GM23338 (cell line): ENCODE results near the gene SCTR. TPM values are rescaled to one million over a fixed set of nuclear protein-coding genes. Genes with fewer than 3 reads are reported as not detected.

ENCODE experiments used
- ATAC-seq: fragments of 200-7000 bp; cut with Tn5 transposase; 3 replicates; pipeline ENCODE4 v1.9.1; 2020
- DNase-seq: peaks from one replicate; pipeline ENCODE4 v3.0.0-alpha.2; 2015; ENCODE audit warnings: low spot score
- H2AFZ ChIP-seq: fragments of 200-600 bp; sonication (generic); 2 replicates; pipeline ENCODE4 v1.8.0; 2016; ENCODE audit warnings: antibody characterized with exemption, mild to moderate bottlenecking, moderate library complexity
- H3F3A ChIP-seq: fragments of 200-600 bp; sonication (generic); replicated peaks from 2 replicates; pipeline ENCODE4 v1.8.0; 2017; ENCODE audit warnings: antibody characterized with exemption, mixed run types, low read depth
- H3K27ac ChIP-seq: fragments of 200-600 bp; sonication (generic); 2 replicates; pipeline ENCODE4 v1.6.1; 2016; ENCODE audit warnings: low read depth
- H3K27me3 ChIP-seq: fragments of 200-600 bp; sonication (generic); 2 replicates; pipeline ENCODE4 v1.8.0; 2016; ENCODE audit warnings: mild to moderate bottlenecking, mixed run types, moderate library complexity; ENCODE audit not compliant: insufficient read depth
- H3K36me3 ChIP-seq: fragments of 200-600 bp; sonication (generic); 2 replicates; pipeline ENCODE4 v1.8.0; 2016; ENCODE audit warnings: mild to moderate bottlenecking; ENCODE audit not compliant: insufficient read depth
- H3K4me1 ChIP-seq: fragments of 200-600 bp; sonication (generic); 2 replicates; pipeline ENCODE4 v1.8.0; 2016; ENCODE audit warnings: mild to moderate bottlenecking, moderate library complexity; ENCODE audit not compliant: insufficient read depth
- H3K4me2 ChIP-seq: fragments of 200-600 bp; sonication (generic); 2 replicates; pipeline ENCODE4 v1.7.1; 2017; ENCODE audit warnings: mixed run types
- H3K4me3 ChIP-seq: fragments of 200-600 bp; sonication (generic); 2 replicates; pipeline ENCODE4 v1.6.1; 2016; ENCODE audit warnings: mixed run types
- H3K79me2 ChIP-seq: fragments of 200-600 bp; sonication (generic); replicated peaks from 2 replicates; pipeline ENCODE4 v1.8.0; 2017; ENCODE audit warnings: mild to moderate bottlenecking; ENCODE audit not compliant: insufficient read depth
- H3K9me2 ChIP-seq: fragments of 200-600 bp; sonication (generic); 2 replicates; pipeline ENCODE4 v1.8.0; 2017; ENCODE audit not compliant: insufficient read depth
- H4K20me1 ChIP-seq: fragments of 200-600 bp; sonication (generic); replicated peaks from 2 replicates; pipeline ENCODE4 v1.8.0; 2017; ENCODE audit warnings: mild to moderate bottlenecking; ENCODE audit not compliant: insufficient read depth
- H3K27ac Mint-ChIP-seq: 2 replicates; pipeline ENCODE4 v1.8.0; 2020; ENCODE audit warnings: inconsistent platforms, mild to moderate bottlenecking, moderate library complexity, mixed read lengths
- H3K27me3 Mint-ChIP-seq: 3 replicates; pipeline ENCODE4 v1.8.0; 2022; ENCODE audit warnings: low read depth, mild to moderate bottlenecking, moderate library complexity, mixed read lengths, inconsistent platforms; ENCODE audit not compliant: insufficient read depth, poor library complexity
- H3K36me3 Mint-ChIP-seq: 3 replicates; pipeline ENCODE4 v1.8.0; 2021; ENCODE audit warnings: low read depth, mild to moderate bottlenecking, inconsistent platforms, moderate library complexity, mixed read lengths
- H3K4me1 Mint-ChIP-seq: 3 replicates; pipeline ENCODE4 v1.8.0; 2020; ENCODE audit warnings: mild to moderate bottlenecking, inconsistent platforms, mixed read lengths
- H3K4me3 Mint-ChIP-seq: 3 replicates; pipeline ENCODE4 v1.8.0; 2021; ENCODE audit warnings: moderate library complexity, mild to moderate bottlenecking, inconsistent platforms, mixed read lengths
- H3K9me3 Mint-ChIP-seq: 3 replicates; pipeline ENCODE4 v1.8.0; 2020; ENCODE audit warnings: moderate library complexity, mild to moderate bottlenecking, inconsistent platforms, mixed read lengths
- CTCF ChIP-seq, 2 experiments: fragments of 200-600 bp in 1 of 2; sonication (generic) in 1 of 2; conservative IDR thresholded peaks; 2 replicates each; pipeline versions ENCODE4 v1.5.1 to v1.6.1; 2016 to 2017; ENCODE audit warnings: antibody characterized with exemption in 2 of 2, low read depth in 2 of 2, mild to moderate bottlenecking in 2 of 2, moderate library complexity in 1 of 2
- ETS1 ChIP-seq: IDR thresholded peaks from 2 replicates; pipeline ENCODE4 v1.6.1; 2016; ENCODE audit warnings: antibody characterized with exemption
- EZH2phosphoT487 ChIP-seq: fragments of 200-600 bp; sonication (generic); IDR thresholded peaks from one replicate; pipeline ENCODE4 v1.8.1; 2018; ENCODE audit warnings: antibody characterized with exemption; ENCODE audit not compliant: unreplicated experiment
- JUNB ChIP-seq: IDR thresholded peaks from one replicate; pipeline ENCODE4 v1.6.1; 2016; ENCODE audit warnings: antibody characterized with exemption; ENCODE audit not compliant: unreplicated experiment
- NANOG ChIP-seq: IDR thresholded peaks from 2 replicates; pipeline ENCODE4 v1.6.1; 2016; ENCODE audit warnings: antibody characterized with exemption, borderline replicate concordance
- POLR2AphosphoS5 ChIP-seq: IDR thresholded peaks from 2 replicates; pipeline ENCODE4 v1.6.1; 2016; ENCODE audit warnings: antibody characterized with exemption, low read depth
- REST ChIP-seq: IDR thresholded peaks from one replicate; pipeline ENCODE4 v1.6.1; 2018; ENCODE audit warnings: antibody characterized with exemption; ENCODE audit not compliant: unreplicated experiment
- STAT1 ChIP-seq: IDR thresholded peaks from one replicate; pipeline ENCODE4 v1.6.1; 2016; ENCODE audit warnings: antibody characterized with exemption; ENCODE audit not compliant: unreplicated experiment
- ZNF114 ChIP-seq: fragments of 250-450 bp; sonication (Bioruptor Pico); IDR thresholded peaks from 2 replicates; pipeline ENCODE4 v1.5.0; 2020; ENCODE audit warnings: mild to moderate bottlenecking, moderate library complexity
- ZNF331 ChIP-seq: fragments of 250-450 bp; sonication (Bioruptor Pico); IDR thresholded peaks from 2 replicates; pipeline ENCODE4 v1.5.0; 2020; ENCODE audit warnings: low read depth, mild to moderate bottlenecking, moderate library complexity
- polyA plus RNA-seq: library from polyadenylated mRNA; unstranded; fragments of >200 nt; fragmentation: Nextera tagmentation; extraction: Ambion mirVana; gene quantifications from 2 replicates; pipeline ENCODE4 v1.2.1, GENCODE V29; 2016
- total RNA-seq: library from RNA; depleted of rRNA; stranded (reverse); fragments of >200 nt; shearing (Covaris generic); gene quantifications from 2 replicates; pipeline ENCODE4 v1.2.3, GENCODE V29; 2014
- TF ChIP-seq, protein P1 (sequence below): fragments of 250-450 bp; sonication (Bioruptor Pico); IDR thresholded peaks from 2 replicates; pipeline ENCODE4 v1.5.0; 2020; ENCODE audit warnings: mild to moderate bottlenecking, moderate library complexity

SCTR gene
- total and polyA plus RNA-seq, 2 experiments from 2014 or later = not detected

DNA sequence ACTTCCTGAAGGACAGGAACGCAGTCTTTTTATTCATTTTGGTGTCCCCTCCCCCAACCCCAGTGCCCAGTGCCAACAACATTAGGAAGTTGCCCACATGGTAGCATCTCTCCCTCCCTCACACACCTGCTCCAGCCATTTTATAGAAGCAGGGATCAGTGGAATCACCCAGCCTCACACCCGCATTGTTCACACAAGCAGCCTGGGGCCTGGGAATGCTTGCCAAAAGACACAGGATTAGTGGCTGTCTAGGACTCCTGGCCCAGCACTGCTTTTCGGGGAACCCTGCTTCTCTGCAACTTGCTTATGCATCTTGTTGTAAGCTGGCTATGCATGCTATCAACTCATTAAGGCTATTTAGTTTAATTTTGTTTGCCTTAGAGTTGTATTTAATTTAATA, 74.8 kb downstream of the SCTR start:
- Mint-ChIP-seq H3K4me3 (no peak overlapping the region), H3K9me3 (no peaks in the 10 kb centered on the region), H3K27me3 (peaks cover 7% of the 10 kb centered on the region), H3K36me3 (no peaks in the 10 kb centered on the region), H3K4me1 (peaks cover 31% of the 10 kb centered on the region), H3K27ac (no peak overlapping the region)
- TF ChIP-seq REST (no peak), JUNB (no peak), ZNF331 (CRISPR knock-in tag) (no peak), EZH2phosphoT487 (no peak), ETS1 (no peak), NANOG (no peak), POLR2AphosphoS5 (no peak), STAT1 (no peak), ZNF114 (CRISPR knock-in tag) (no peak), CTCF (conservative IDR thresholded peaks at IDR 0.05; ENCODE audit: low read depth in 2 of 2) (no peak)
- TF ChIP-seq, protein P1, sequence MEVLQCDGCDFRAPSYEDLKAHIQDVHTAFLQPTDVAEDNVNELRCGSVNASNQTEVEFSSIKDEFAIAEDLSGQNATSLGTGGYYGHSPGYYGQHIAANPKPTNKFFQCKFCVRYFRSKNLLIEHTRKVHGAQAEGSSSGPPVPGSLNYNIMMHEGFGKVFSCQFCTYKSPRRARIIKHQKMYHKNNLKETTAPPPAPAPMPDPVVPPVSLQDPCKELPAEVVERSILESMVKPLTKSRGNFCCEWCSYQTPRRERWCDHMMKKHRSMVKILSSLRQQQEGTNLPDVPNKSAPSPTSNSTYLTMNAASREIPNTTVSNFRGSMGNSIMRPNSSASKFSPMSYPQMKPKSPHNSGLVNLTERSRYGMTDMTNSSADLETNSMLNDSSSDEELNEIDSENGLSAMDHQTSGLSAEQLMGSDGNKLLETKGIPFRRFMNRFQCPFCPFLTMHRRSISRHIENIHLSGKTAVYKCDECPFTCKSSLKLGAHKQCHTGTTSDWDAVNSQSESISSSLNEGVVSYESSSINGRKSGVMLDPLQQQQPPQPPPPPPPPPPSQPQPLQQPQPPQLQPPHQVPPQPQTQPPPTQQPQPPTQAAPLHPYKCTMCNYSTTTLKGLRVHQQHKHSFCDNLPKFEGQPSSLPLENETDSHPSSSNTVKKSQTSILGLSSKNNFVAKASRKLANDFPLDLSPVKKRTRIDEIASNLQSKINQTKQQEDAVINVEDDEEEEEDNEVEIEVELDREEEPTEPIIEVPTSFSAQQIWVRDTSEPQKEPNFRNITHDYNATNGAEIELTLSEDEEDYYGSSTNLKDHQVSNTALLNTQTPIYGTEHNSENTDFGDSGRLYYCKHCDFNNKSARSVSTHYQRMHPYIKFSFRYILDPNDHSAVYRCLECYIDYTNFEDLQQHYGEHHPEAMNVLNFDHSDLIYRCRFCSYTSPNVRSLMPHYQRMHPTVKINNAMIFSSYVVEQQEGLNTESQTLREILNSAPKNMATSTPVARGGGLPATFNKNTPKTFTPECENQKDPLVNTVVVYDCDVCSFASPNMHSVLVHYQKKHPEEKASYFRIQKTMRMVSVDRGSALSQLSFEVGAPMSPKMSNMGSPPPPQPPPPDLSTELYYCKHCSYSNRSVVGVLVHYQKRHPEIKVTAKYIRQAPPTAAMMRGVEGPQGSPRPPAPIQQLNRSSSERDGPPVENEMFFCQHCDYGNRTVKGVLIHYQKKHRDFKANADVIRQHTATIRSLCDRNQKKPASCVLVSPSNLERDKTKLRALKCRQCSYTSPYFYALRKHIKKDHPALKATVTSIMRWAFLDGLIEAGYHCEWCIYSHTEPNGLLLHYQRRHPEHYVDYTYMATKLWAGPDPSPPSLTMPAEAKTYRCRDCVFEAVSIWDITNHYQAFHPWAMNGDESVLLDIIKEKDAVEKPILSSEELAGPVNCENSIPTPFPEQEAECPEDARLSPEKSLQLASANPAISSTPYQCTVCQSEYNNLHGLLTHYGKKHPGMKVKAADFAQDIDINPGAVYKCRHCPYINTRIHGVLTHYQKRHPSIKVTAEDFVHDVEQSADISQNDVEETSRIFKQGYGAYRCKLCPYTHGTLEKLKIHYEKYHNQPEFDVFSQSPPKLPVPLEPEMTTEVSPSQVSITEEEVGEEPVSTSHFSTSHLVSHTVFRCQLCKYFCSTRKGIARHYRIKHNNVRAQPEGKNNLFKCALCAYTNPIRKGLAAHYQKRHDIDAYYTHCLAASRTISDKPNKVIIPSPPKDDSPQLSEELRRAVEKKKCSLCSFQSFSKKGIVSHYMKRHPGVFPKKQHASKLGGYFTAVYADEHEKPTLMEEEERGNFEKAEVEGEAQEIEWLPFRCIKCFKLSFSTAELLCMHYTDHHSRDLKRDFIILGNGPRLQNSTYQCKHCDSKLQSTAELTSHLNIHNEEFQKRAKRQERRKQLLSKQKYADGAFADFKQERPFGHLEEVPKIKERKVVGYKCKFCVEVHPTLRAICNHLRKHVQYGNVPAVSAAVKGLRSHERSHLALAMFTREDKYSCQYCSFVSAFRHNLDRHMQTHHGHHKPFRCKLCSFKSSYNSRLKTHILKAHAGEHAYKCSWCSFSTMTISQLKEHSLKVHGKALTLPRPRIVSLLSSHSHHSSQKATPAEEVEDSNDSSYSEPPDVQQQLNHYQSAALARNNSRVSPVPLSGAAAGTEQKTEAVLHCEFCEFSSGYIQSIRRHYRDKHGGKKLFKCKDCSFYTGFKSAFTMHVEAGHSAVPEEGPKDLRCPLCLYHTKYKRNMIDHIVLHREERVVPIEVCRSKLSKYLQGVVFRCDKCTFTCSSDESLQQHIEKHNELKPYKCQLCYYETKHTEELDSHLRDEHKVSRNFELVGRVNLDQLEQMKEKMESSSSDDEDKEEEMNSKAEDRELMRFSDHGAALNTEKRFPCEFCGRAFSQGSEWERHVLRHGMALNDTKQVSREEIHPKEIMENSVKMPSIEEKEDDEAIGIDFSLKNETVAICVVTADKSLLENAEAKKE (CRISPR knock-in tag) = no peak
- H2AFZ ChIP-seq = no peak overlapping the region
- no peaks in the 10 kb centered on the region for H3K27me3 ChIP-seq
- H4K20me1 ChIP-seq = 0 out of 2 replicates have a peak, but pooled peaks cover 3% of the 10 kb centered on the region
- no peaks in the 10 kb centered on the region for H3K9me2 ChIP-seq
- H3K79me2 ChIP-seq = no peaks in the 10 kb centered on the region
- no peaks in the 10 kb centered on the region; the same call in 1 of the 2 replicates for H3F3A ChIP-seq
- peaks cover 34% of the 10 kb centered on the region for H3K4me1 ChIP-seq
- DNase-seq (no peak), ATAC-seq (peak; percentile 58)
- H3K4me2 ChIP-seq = 0 out of 2 replicates have a peak overlapping the region, but pooled peaks have one; percentile 8
- no peak overlapping the region for H3K4me3 ChIP-seq
- no peaks in the 10 kb centered on the region for H3K36me3 ChIP-seq
- no peak overlapping the region for H3K27ac ChIP-seq
